CD14-positive monocyte (primary cell): ENCODE results near the gene PIANP. TPM values are rescaled to one million over a fixed set of nuclear protein-coding genes. Genes with fewer than 3 reads are reported as not detected.

Experiments
- DNase-seq, 3 donors: peaks; one replicate each; pipeline ENCODE4 v3.0.0-alpha.2; 2011 to 2022
- H2AFZ ChIP-seq: 2 replicates; pipeline ENCODE4 v1.6.0; 2012; ENCODE audit warnings: mild to moderate bottlenecking, low read depth, low read length, inconsistent platforms; ENCODE audit not compliant: insufficient read depth, poor library complexity, severe bottlenecking
- H3K27ac ChIP-seq, 2 donors: 1 replicate in 1 of 2; 2 replicates in 1 of 2; pipeline ENCODE4 v1.5.1; 2012 to 2013; ENCODE audit warnings: low read length in 2 of 2, control low read depth in 1 of 2, inconsistent platforms in 1 of 2, low read depth in 1 of 2, mild to moderate bottlenecking in 1 of 2
- H3K27me3 ChIP-seq, 2 donors: one replicate each; pipeline versions ENCODE4 v1.6.0 to v1.6.1; 2011 to 2013; ENCODE audit warnings: low read length in 2 of 2; ENCODE audit not compliant: control insufficient read depth in 2 of 2, insufficient read depth in 2 of 2
- H3K36me3 ChIP-seq, 2 donors: replicated peaks in 1 of 2; 1 replicate in 1 of 2; 2 replicates in 1 of 2; pipeline versions ENCODE4 v1.5.1 to v1.6.1; 2012 to 2013; ENCODE audit warnings: low read length in 2 of 2, control low read depth in 1 of 2, inconsistent platforms in 1 of 2, mild to moderate bottlenecking in 1 of 2; ENCODE audit not compliant: insufficient read depth in 2 of 2, control insufficient read depth in 1 of 2
- H3K4me1 ChIP-seq, 2 donors: 1 replicate in 1 of 2; 2 replicates in 1 of 2; pipeline versions ENCODE4 v1.5.1 to v1.6.1; 2012 to 2013; ENCODE audit warnings: low read length in 2 of 2, control low read depth in 1 of 2, inconsistent platforms in 1 of 2, mild to moderate bottlenecking in 1 of 2, moderate library complexity in 1 of 2; ENCODE audit not compliant: insufficient read depth in 2 of 2, control insufficient read depth in 1 of 2
- H3K4me2 ChIP-seq: replicated peaks from 2 replicates; pipeline ENCODE3; 2012; ENCODE audit warnings: low read length, moderate library complexity, mild to moderate bottlenecking; ENCODE audit not compliant: poor library complexity, severe bottlenecking; ENCODE audit errors: extremely low read depth
- H3K4me3 ChIP-seq, 3 experiments: fragments of 200-600 bp in 1 of 3; sonication (generic) in 1 of 3; replicated peaks in 1 of 3; 1 replicate in 2 of 3; 2 replicates in 1 of 3; pipeline ENCODE4 v1.5.1; 2011 to 2013; ENCODE audit warnings: low read length in 3 of 3, mild to moderate bottlenecking in 3 of 3, control low read depth in 2 of 3, low read depth in 2 of 3, inconsistent platforms in 1 of 3, moderate library complexity in 1 of 3
- H3K79me2 ChIP-seq: 2 replicates; pipeline ENCODE4 v1.6.0; 2012; ENCODE audit warnings: mild to moderate bottlenecking, control low read depth, inconsistent platforms, low read length, moderate library complexity; ENCODE audit not compliant: insufficient read depth
- H3K9ac ChIP-seq: 2 replicates; pipeline ENCODE4 v1.6.0; 2017; ENCODE audit warnings: low read length, mild to moderate bottlenecking; ENCODE audit not compliant: insufficient read depth, poor library complexity, severe bottlenecking
- H3K9me3 ChIP-seq, 2 donors: replicated peaks in 1 of 2; 1 replicate in 1 of 2; 2 replicates in 1 of 2; pipeline versions ENCODE4 v1.5.1 to v1.6.1; 2012 to 2013; ENCODE audit warnings: low read length in 2 of 2, control low read depth in 1 of 2; ENCODE audit not compliant: control insufficient read depth in 1 of 2, insufficient read depth in 1 of 2
- H4K20me1 ChIP-seq: 2 replicates; pipeline ENCODE4 v1.6.0; 2012; ENCODE audit warnings: mild to moderate bottlenecking, low read length, control low read depth, moderate library complexity; ENCODE audit not compliant: insufficient read depth
- H3K27ac Mint-ChIP-seq, 7 donors: one replicate each; pipeline ENCODE4 v1.8.0; 2020; ENCODE audit warnings: mild to moderate bottlenecking in 7 of 7, mixed read lengths in 7 of 7, moderate library complexity in 6 of 7, inconsistent platforms in 2 of 7
- H3K27me3 Mint-ChIP-seq, 3 donors: one replicate each; pipeline ENCODE4 v1.8.0; 2021 to 2022; ENCODE audit warnings: low read depth in 3 of 3, mild to moderate bottlenecking in 3 of 3, mixed read lengths in 3 of 3, moderate library complexity in 3 of 3, inconsistent platforms in 1 of 3
- H3K36me3 Mint-ChIP-seq, 2 donors: one replicate each; pipeline ENCODE4 v1.8.0; 2020; ENCODE audit warnings: mixed read lengths in 2 of 2, inconsistent platforms in 1 of 2, mild to moderate bottlenecking in 1 of 2
- H3K4me1 Mint-ChIP-seq: one replicate; pipeline ENCODE4 v1.8.0; 2020; ENCODE audit warnings: mild to moderate bottlenecking, mixed read lengths
- H3K4me3 Mint-ChIP-seq, 2 donors: one replicate each; pipeline ENCODE4 v1.8.0; 2020; ENCODE audit warnings: mild to moderate bottlenecking in 2 of 2, mixed read lengths in 2 of 2, moderate library complexity in 1 of 2
- H3K9me3 Mint-ChIP-seq, 7 donors: one replicate each; pipeline ENCODE4 v1.8.0; 2020 to 2022; ENCODE audit warnings: mixed read lengths in 7 of 7, mild to moderate bottlenecking in 6 of 7, moderate library complexity in 6 of 7, inconsistent platforms in 2 of 7
- WGBS: methylation state at CpG from one replicate; pipeline ENCODE4 v1.1.5; 2013; ENCODE audit warnings: missing lambda C conversion rate; ENCODE audit not compliant: insufficient coverage; 5-methylcytosine and 5-hydroxymethylcytosine counted together
- intact Hi-C, 2 donors: fragments of 100-400 bp; cut with micrococcal nuclease; formaldehyde crosslinking; loops; one replicate each; pipeline versions ENCODE4 v1.15.0 to v1.15.1; 2023
- polyA plus RNA-seq, 3 donors: library from polyadenylated mRNA; depleted of rRNA in 1 of 3; unstranded in 2 of 3; stranded (reverse) in 1 of 3; fragments of 300-500 nt in 2 of 3; fragments of >200 nt in 1 of 3; fragmentation: Illumina TruSeq in 2 of 3; gene quantifications; 1 replicate in 2 of 3; 2 replicates in 1 of 3; pipeline ENCODE4 v1.2.3, GENCODE V29; 2012 to 2021
- TF ChIP-seq, protein P1 (sequence below): fragments of 200-600 bp; IDR thresholded peaks from one replicate; pipeline ENCODE4 v1.8.0; 2022; ENCODE audit warnings: antibody characterized with exemption, mild to moderate bottlenecking

PIANP gene
- polyA plus RNA-seq, 3 donors: not detected

DNA sequence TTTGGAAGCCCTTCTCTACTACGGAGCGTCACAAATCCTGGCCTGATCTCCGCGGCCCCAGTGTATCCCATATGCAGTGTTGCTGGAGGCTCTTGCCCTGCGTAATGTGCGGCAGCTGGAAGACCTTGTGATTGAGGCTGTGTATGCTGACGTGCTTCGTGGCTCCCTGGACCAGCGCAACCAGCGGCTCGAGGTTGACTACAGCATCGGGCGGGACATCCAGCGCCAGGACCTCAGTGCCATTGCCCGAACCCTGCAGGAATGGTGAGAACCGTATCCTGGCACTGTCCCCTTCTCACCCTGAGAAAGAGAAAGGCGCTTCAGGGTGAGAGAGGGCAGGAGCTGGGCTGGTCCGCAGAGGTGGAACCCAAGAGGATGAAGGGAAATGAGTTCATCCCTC is 28.6 kb upstream of the PIANP start:
- Histone ChIP-seq H2AFZ (no peak overlapping the region), H4K20me1 (peaks cover 5% of the 10 kb centered on the region), H3K27me3 (no peaks in the 10 kb centered on the region), H3K4me3 (no peak overlapping the region), H3K36me3 (peaks cover 56 to 75% of the 10 kb centered on the region in 2 donors), H3K27ac (no peak overlapping the region), H3K79me2 (peaks cover 19% of the 10 kb centered on the region), H3K4me1 (peaks cover 8 to 9% of the 10 kb centered on the region in 2 donors), H3K4me2 (no peak overlapping the region), H3K9me3 (no peaks in the 10 kb centered on the region), H3K9ac (no peak overlapping the region)
- H3K27ac Mint-ChIP-seq: peak overlapping the region in 1 of 7 donors; percentile 10
- peaks cover 8% of the 10 kb centered on the region for H3K4me1 Mint-ChIP-seq
- peaks cover 58 to 84% of the 10 kb centered on the region in 2 donors for H3K36me3 Mint-ChIP-seq
- DNase-seq: no peak
- intact Hi-C loops: loop anchor here in 1 of 2 donors (10.0 kb wide), 1 partner anchor 64 kb away; the partner anchor contains the start of gene ING4
- H3K9me3 Mint-ChIP-seq: no peaks in the 10 kb centered on the region
- TF ChIP-seq, protein P1, sequence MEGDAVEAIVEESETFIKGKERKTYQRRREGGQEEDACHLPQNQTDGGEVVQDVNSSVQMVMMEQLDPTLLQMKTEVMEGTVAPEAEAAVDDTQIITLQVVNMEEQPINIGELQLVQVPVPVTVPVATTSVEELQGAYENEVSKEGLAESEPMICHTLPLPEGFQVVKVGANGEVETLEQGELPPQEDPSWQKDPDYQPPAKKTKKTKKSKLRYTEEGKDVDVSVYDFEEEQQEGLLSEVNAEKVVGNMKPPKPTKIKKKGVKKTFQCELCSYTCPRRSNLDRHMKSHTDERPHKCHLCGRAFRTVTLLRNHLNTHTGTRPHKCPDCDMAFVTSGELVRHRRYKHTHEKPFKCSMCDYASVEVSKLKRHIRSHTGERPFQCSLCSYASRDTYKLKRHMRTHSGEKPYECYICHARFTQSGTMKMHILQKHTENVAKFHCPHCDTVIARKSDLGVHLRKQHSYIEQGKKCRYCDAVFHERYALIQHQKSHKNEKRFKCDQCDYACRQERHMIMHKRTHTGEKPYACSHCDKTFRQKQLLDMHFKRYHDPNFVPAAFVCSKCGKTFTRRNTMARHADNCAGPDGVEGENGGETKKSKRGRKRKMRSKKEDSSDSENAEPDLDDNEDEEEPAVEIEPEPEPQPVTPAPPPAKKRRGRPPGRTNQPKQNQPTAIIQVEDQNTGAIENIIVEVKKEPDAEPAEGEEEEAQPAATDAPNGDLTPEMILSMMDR: no peak
- no peak overlapping the region for H3K4me3 Mint-ChIP-seq
- peaks cover 0 to 2% (median 0%) of the 10 kb centered on the region in 3 donors for H3K27me3 Mint-ChIP-seq
- WGBS: 97% methylated on average over 15 of the region's 18 CpGs

DNA sequence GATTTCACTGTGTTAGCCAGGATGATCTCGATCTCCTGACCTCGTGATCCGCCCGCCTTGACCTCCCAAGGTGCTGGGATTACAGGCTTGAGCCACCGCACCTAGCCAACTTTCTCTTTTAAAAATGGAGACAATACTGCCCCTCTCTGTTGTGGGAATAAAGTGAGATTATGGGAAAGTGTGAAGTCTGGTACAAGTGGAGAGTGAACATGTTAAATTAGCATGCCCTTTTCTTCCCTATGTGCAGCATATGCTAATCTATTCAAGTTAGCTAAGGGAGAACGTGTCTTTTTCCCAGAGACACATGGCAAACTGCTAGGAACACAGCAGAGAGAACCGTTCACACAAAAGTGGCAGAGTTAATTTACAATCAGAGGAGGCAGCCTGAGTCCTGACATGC is 24.7 kb upstream of the PIANP start:
- peak overlapping the region in 1 of 7 donors; percentile 64 for H3K27ac Mint-ChIP-seq
- Histone ChIP-seq H3K27me3 (no peaks in the 10 kb centered on the region), H3K9ac (no peak overlapping the region), H3K4me2 (no peak overlapping the region), H3K9me3 (no peaks in the 10 kb centered on the region), H2AFZ (no peak overlapping the region), H3K4me3 (no peak overlapping the region), H3K4me1 (peaks cover 14 to 17% of the 10 kb centered on the region in 2 donors), H3K36me3 (peaks cover 32 to 42% of the 10 kb centered on the region in 2 donors), H3K79me2 (peaks cover 19% of the 10 kb centered on the region), H3K27ac (no peak overlapping the region), H4K20me1 (peaks cover 5% of the 10 kb centered on the region)
- H3K4me1 Mint-ChIP-seq: peaks cover 18% of the 10 kb centered on the region
- no peaks in the 10 kb centered on the region for H3K9me3 Mint-ChIP-seq
- WGBS: 100% methylated on average over 3 of the region's 7 CpGs
- DNase-seq: no peak
- intact Hi-C loops: loop anchor here (2.0 to 10.0 kb wide), 2 partner anchors 61 to 63 kb away; partner anchors contain the start of gene ING4 (in 2 of the 2)
- H3K27me3 Mint-ChIP-seq: peaks cover 0 to 3% (median 1%) of the 10 kb centered on the region in 3 donors
- H3K4me3 Mint-ChIP-seq: no peak overlapping the region
- TF ChIP-seq, protein P1: no peak
- H3K36me3 Mint-ChIP-seq: peaks cover 40 to 47% of the 10 kb centered on the region in 2 donors
